Measurements from ENCODE around the gene TNS1. TPM values are rescaled to one million over a fixed set of nuclear protein-coding genes. Genes with fewer than 3 reads are reported as not detected.

The TNS1 gene
- total RNA-seq, 1 experiment from 2014 or later = 4.5 TPM

- DNase-seq (ENCODE audit: low spot score) (no peak), ATAC-seq (no peak)
- Mint-ChIP-seq H3K27ac (no peak overlapping the region), H3K4me1 (no peaks in the 10 kb centered on the region), H3K4me3 (no peak overlapping the region), H3K9me3 (peaks cover 8% of the 10 kb centered on the region), H3K36me3 (no peaks in the 10 kb centered on the region), H3K27me3 (ENCODE audit: low read depth) (peaks cover 10% of the 10 kb centered on the region)
- TF ChIP-seq RORB (CRISPR knock-in tag; IDR thresholded peaks at IDR 0.05) (no peak), NR2C2 (CRISPR knock-in tag; IDR thresholded peaks at IDR 0.05) (no peak), GRHL2 (CRISPR knock-in tag; IDR thresholded peaks at IDR 0.05; ENCODE audit: insufficient replicate concordance, severe bottlenecking) (no peak), USF1 (CRISPR knock-in tag; IDR thresholded peaks at IDR 0.05) (no peak), ATF2 (CRISPR knock-in tag; IDR thresholded peaks at IDR 0.05; ENCODE audit: borderline replicate concordance, low read depth) (no peak), ZNF219 (CRISPR knock-in tag; IDR thresholded peaks at IDR 0.05; ENCODE audit: borderline replicate concordance) (no peak), FOXP1 (CRISPR knock-in tag; IDR thresholded peaks at IDR 0.05; ENCODE audit: borderline replicate concordance) (no peak), ATF1 (CRISPR knock-in tag; IDR thresholded peaks at IDR 0.05) (no peak), ZNF423 (CRISPR knock-in tag; IDR thresholded peaks at IDR 0.05) (no peak), ELF4 (CRISPR knock-in tag; IDR thresholded peaks at IDR 0.05; ENCODE audit: low read depth) (no peak), E2F5 (CRISPR knock-in tag; IDR thresholded peaks at IDR 0.05) (no peak), FOXJ3 (CRISPR knock-in tag; IDR thresholded peaks at IDR 0.05; ENCODE audit: borderline replicate concordance) (no peak), ZNF263 (CRISPR knock-in tag; IDR thresholded peaks at IDR 0.05; ENCODE audit: low read depth) (no peak), AFF4 (CRISPR knock-in tag; IDR thresholded peaks at IDR 0.05; ENCODE audit: borderline replicate concordance) (no peak), NFYB (CRISPR knock-in tag; conservative IDR thresholded peaks at IDR 0.05; ENCODE audit: low read depth) (no peak)
- ChIA-PET CTCF (interaction anchor here (0.8 to 2.5 kb wide), 5 partner anchors 9 to 257 kb away, joined by 3 to 12 read pairs (median 4); partner anchors contain the start of gene RUFY4), POLR2A (no interaction called here)
These were observed 40.3 kb upstream of the TNS1 start for GRCh38 chr2:218043100-218043499.

GRCh38 chr2:218041302-218042168, 38.7 kb upstream of the TNS1 start:
- H3K27me3 Mint-ChIP-seq (ENCODE audit: low read depth) = peaks cover 13% of the 10 kb centered on the region
- CTCF ChIA-PET = interaction anchor here (0.7 to 2.5 kb wide), 3 partner anchors 27 to 879 kb away, joined by 3 to 12 read pairs (median 5); partner anchors contain the start of gene RUFY4
- peaks cover 8% of the 10 kb centered on the region for H3K9me3 Mint-ChIP-seq
- POLR2A ChIA-PET = no interaction called here
- no peak for ATAC-seq
- DNase-seq (ENCODE audit: low spot score) = no peak
- no peak overlapping the region for H3K4me3 Mint-ChIP-seq
- no peaks in the 10 kb centered on the region for H3K36me3 Mint-ChIP-seq
- H3K27ac Mint-ChIP-seq = no peak overlapping the region
- no peaks in the 10 kb centered on the region for H3K4me1 Mint-ChIP-seq
- TF ChIP-seq ATF3 (CRISPR knock-in tag; conservative IDR thresholded peaks at IDR 0.05) (no peak), ZNF396 (CRISPR knock-in tag; IDR thresholded peaks at IDR 0.05; ENCODE audit: borderline replicate concordance) (no peak), TEAD4 (CRISPR knock-in tag; IDR thresholded peaks at IDR 0.05) (no peak), E2F5 (CRISPR knock-in tag; IDR thresholded peaks at IDR 0.05) (no peak), ZNF219 (CRISPR knock-in tag; IDR thresholded peaks at IDR 0.05; ENCODE audit: borderline replicate concordance) (no peak), E2F1 (CRISPR knock-in tag; IDR thresholded peaks at IDR 0.05) (no peak), NFATC4 (CRISPR knock-in tag; IDR thresholded peaks at IDR 0.05) (no peak), ZNF281 (CRISPR knock-in tag; IDR thresholded peaks at IDR 0.05) (no peak)

Data from WTC11 (cell line).